NCI-H2227 treated with DMSO at 0.1 percent for 48 hours (cell line): ENCODE results near the gene GATAD2B.

Source experiments
- DNase-seq: peaks from one replicate; lab custom pipeline; 2025; lab: John Stamatoyannopoulos, UW

The GATAD2B gene

DNA sequence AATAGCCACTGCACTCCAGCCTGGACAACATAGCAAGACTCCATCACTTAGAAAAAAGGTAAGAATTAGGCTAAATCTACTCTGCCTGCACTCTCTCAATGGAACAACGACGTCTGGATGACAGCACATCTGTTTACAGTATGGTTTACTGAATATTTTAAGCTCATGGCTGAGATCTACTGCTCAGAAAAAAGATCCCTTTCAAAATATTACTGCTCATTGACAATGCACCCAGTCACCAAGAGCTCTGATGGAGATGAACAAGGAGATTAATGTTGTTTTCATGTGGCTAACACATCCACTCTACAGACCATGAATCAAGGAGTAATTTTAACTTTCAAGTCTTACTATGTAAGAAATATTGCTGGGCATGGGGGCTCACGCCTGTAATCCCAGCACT, 89.6 kb downstream of the GATAD2B start:
- no peak for DNase-seq

DNA sequence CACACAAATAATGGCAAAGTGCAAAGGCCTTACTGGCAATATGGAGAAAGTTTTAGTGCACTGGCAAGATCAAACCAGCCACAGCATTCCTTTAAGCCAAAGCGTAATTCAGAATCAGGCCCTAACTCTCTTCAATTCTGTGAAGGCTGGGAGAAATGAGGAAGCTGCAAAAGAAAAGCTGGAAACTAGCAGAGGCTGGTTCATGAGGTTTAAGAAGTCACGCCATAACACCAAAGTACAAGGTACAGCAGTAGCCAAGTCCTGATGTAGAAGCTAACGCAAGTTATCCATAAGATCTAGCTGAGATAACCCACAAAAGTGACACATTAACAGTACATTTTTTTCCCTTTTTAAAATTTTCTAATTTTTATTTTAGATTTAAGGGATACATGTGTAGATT, 90.5 kb downstream of the GATAD2B start:
- no peak for DNase-seq

DNA sequence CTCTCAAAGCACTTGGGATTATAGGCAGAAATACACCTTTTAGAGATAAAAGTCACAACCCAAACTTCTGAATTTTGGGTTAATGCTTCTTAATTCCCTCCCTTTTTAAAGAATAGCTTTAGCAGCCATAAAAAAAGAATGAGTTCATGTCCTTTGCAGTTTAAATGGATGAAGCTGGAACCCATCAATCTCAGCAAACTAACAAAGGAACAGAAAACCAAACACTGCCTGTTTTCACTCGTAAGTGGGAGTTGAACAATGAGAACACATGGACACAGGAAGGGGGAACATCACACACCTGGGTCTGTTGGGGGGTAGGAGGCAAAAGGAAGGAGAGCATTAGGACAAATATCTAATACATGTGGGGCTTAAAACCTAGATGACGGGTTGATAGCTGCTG, 91.7 kb downstream of the GATAD2B start:
- DNase-seq, result no peak

DNA sequence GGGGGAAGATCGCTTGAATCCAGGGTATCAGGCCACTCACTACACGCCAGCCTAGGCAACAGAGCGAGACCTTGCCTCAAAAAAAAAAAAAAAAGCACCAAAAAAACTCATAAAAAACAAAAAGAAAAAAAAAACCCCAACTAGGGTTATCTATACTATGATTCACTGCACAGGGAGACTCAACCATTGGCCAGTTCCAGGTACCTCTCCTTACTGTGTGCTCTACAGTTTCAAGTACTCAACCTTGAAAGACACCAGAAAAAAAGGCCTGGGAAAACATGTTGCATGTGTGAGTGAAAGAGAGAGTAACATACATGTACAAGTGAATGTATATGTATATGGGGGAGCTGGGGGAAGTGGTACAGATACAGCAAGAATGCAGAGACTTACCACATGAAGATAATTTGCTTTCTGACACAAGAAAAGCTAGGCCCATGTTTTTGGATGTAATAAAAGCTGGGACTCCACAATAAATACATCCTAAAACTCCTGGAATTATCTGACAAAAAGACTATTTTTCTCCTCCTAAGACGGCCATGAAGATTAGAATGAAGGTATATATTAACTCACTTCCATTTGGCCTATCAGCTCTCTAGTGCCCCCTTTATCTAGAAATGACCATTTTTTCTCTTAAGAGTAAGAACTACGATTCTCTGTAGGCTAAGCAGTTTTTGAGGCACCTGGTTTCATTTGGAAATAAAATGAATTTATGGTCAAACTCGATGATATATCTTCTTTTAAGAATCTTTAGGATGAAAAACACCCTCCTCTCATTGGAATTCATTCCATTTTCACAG, 95.4 kb downstream of the GATAD2B start:
- no peak for DNase-seq

DNA sequence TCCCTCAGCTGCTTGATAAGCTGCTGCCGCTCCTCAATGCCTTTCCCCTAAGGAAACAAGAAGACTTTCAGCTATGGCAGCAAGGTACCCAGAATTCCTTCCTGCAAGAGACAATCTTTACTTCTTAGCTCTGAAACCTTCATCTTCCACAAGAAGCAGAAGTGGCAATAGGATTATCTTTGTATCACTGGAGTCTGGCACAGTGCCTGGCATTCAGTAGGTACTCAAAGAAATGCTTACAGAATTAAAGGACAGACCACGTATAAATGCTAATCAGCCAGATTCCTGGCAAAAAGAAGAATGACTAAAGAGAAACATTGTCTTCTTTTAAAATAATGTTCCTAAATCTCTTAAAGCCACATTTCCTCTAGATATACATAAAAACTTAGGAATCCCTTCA, 103.9 kb downstream of the GATAD2B start:
- no peak for DNase-seq

DNA sequence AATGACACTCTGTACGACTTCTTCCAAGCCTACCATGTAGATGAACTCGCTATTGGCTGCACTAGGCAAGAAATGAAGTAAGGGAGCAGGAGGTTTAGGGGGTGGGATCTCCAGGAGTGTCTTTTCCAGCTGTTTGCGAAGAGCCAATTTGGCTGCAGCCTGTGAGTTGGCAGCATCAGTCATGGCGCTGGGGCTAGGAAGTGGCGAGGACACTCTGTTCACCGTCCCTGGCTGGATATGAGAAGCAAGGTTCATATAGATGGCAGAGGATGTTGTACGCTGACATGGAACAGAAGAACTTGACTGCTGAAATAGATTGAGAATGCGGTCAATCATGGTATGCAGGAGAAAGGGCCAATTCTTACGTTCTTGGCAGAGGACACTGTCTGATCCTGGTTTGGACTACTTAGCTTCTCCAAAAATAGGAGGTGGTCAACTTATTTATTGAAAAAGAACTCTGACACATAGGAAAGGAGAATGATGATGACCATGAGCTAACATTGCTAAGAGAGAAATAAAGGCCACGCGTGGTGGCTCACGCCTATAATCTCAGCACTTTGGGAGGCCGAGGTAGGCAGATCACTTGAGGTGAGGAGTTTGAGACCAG, 106.4 kb downstream of the GATAD2B start:
- no peak for DNase-seq

DNA sequence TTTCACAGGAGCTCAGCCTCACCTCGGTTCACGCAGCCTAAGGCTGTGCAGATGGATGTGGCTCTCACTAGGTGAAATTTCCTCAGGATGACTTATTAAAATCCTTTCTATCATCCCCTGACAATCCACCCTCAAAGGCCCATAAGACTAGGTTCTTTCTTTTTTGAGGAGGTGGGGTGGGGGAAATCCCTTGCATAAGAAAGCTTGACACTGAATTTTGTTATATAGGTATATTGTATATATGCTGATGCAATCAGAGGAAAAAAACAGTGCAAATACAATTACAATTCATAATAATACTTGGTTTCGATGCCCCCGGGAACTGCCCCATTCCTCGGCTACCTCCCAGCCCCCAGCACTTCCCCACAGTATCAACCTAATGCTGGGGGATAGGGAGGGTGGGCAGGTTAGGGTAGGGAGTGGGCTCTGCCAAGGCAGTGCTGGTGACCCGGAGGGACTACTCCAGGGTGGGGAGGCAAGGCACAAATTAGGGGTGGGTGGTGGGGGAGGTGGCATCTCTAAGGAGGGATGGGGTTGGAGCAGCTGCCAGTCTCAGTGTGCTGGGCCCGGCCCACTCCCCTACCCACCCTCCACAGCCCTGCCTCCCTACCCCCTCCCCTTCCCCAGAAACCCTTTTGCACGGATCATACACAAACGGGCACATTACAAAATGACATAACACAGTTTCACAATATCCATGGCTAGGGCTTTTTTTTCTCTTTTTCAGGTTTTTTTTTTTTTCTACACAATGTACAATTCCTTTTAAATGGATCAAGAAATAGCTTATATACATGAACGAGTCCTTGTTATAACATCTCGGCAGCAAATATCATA, 116.7 kb downstream of the GATAD2B start:
- DNase-seq, result no peak

DNA sequence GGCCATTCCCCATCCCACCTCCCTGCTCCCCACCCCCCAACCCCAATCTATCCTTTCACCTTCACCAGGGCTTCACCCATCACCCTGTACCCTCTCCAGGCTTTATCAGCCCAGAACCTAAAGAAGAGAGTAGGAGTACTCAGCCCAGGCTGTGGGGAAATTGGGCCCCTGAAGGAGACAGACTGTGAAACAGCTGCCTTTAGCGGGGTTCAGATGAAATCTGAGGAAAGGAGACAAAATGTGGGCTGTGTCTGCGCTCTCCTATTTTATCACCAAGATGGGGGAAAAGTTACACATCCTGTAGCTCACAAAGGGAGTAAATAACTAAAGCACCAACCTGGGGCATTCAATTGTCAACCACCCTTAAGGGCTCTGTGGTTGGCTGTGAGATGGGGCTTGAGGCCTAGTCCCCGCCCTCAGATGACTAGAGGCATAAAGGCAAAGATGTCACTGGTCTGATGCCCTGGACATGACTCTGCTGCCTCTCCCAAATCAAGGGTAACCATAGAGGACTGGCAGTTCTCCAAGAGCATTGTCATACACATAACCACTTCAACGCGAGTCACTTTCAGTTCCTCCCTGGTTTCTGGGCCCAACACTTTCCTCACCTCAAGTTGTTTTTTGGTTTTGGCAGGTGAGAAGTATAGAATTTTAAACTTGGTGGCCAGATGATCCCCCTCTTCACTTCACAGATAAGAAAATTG, 117.6 kb downstream of the GATAD2B start:
- DNase-seq, result no peak

DNA sequence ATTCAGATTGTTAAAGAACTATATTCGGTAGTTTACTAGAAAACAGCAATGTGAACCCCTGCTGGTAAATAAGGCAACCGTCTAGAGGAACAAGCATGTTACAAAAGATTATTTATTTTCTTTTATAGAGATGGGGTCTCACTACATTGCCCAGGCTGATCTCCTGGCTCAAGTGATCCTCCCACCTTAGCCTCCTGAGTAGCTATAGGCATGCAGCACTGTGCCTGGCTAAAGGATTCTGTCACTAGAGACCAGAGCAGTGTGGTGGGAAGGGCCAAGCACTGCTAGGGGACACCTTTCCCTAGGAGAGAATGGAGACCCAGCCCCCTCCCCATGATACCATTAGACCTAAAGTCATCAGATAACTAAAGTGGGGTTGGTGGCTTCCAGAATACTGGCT, 118.7 kb downstream of the GATAD2B start:
- DNase-seq, result no peak

DNA sequence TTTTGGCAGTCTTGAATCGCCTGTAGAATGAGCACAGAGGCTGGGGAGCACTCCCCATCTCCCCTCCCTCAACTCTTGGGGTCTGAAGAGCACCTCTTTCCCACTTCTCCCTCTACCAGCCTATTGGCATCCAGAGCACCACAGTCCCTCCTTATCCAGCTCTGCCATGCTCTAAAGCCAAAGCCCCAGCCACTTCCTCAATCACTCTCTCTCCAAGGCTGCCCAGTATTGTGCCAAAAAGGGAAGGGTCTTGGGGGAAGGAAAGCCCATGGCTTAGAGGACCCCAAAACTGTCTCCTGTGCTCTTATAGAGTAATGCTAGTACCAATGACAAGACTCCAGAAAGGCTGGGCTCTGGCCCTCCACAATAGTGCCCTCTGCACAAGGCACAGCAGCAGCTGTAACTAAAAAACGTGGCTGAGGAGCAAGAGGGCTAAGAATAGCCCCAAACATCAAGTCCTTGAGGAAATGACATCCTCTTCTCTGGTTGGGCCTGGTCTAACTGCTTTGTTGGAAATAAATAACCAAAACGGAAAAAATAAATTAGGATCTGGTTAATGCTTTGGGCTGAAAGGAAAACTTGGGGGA, 119.2 kb downstream of the GATAD2B start:
- DNase-seq, result no peak

DNA sequence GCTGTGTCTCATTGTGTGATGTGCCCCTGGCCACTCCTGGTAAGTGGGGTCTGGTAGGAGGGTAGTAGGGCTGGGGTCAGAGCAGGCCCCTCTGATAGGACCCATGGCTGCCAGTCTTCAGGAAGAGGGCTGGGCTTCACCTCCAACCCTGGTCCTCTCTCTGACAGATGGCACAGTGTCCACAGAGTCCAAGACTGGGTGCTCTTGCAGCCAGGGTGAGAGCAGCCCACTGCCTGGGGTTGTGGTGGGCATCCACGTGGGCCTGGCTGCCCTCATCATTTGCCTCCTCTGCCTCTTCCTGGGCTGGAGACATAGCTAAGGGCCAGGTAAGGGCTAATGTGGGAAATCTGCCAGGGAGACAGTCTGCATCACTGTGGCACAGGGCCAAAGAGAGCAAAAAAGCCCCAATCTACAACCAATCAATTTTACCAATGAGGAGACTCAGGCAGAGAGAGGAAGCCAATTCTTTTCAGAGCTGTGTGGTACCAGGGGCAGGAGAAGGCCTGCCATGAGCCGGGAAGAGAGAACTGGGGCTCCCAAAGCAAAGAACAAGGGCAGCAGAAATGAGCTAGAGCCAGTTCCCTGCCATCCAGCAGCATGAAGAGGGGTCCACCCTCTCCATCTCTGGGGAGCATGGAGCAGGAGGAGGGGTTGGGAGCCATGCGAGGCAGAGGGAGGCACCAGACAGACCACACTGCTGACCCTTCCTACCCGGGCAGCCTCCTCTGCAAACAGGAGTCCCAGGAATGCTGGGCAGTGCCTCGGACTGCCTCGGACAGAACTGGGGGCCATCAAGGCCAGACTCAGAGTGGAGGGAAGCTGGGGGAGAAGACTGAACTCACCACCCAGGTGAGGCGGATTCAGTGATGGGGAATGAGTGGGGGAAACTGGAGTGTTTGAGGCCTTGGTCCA, 120.7 kb downstream of the GATAD2B start:
- DNase-seq, result no peak

DNA sequence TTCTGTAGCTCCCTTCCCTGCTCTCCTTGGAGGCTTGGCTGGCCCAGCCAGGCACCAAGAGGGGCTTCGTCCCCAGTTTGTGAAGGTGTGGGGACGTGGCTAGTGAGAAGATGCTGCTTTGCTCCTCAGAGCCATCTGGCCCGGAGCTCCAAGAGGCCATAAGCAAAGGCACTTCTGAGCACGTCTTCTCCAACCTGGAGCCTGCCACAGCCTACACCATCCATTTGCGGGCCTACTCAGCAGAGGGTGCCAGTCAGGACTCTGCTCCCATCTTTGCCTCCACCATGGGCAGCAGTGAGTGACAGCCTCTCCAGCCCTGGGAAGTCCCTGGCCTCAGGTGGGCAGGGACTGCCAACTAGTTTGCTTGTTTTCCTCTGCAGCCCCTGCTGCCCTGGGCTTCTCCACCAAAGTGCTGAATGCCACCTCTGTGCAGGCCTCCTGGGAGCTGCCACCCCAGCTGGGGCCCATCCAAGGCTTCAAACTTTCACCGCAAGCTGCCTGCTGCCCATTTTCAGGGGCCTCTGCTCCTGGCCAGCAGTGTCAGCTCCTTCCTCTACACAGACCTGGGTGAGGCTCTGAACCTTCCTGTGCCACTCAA, 121.6 kb downstream of the GATAD2B start:
- no peak for DNase-seq

DNA sequence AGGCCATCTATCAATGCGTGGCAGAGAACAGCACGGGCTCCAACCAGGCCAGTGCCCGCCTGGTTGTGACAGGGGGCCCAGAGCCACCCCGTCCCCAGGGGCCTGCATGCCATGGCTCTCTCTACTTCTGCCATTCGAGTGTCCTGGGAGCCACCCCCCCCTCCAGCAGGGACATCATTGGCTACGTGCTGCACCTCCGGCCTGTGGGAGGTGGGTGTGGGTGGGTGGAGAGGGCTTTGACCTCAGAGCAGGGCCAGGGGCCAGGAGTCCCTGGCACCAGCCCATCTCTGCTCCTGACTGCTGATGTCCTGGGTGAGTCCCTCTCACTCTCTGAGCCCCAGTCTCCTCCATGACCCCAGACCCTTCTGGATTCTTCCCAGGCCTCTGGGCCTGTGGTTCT, 122.3 kb downstream of the GATAD2B start:
- DNase-seq, result no peak

DNA sequence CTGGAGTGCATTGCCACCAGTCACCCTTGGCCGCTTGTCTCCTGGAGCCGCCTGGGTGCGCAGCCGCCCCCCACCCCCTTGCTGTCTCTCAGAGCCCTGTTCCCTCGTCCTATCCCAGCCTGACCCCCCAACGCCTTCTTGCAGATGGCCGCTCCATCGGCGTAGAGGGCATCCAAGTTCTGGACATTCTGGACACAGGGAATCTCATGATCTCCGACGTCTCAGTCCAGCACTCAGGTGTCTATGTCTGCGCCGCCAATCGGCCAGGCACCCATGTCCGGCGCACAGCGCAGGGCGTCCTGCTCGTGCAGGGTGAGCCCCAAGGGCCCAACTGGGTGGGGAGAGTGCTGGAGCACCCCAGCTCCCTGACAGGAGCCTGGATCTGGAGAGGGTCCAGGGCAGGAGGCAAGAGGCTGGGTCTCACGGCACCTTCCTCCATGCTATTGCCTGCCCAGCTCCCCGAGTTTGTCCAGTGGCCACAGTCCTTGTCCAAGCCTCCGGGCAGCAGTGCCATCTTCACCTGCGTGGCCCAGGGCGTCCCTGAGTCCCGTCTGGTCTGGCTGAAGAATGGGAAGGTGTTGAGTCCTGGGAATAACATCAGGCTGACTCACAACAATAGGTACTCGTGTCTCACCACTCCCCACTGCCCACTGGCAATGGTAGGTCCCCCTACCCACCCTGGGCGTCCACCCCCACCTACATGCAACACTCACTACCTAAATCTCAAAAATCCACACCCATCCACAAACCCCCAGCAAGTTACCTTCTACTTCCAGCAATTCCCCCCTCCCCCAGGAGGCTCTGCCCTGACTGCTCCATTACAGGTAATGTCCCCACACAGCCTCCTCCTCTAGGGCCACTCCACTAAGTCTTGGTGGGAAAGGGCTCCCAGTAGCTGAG, 123.0 kb downstream of the GATAD2B start:
- DNase-seq, result no peak

DNA sequence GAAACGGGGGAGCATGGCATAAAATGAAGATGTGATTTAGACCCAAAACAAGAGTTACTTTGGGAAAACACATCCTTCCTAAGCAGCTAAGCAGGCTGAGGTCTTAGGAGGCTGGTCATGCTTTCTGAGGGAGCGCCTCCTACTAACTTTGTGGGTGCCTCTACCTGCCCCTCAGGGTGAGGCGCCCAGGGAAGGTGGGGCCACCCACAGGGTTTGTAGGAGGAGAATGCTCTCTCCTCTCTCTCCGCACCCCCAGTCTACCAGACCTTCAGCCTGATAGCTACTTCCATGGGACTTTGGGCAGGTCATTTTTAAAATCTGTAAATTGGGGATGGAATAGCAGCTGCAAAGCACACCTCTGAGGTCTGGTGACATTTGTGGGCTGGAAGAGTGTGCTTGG, 123.8 kb downstream of the GATAD2B start:
- DNase-seq, result no peak

DNA sequence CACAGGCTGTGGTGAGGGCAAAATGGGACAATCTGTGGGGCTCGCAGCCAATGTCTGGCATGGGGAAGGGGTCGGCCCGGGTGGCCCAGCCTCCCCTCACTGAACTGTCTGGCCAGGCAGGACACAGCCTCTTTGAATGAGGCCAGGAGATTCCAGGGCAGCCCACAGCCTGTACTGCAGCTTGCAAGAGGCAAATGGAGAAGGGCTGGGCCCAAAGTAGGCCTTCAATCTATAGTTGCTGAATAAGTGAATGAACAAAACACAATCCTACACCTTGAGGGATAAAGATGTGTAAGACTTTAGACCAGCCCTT, 124.3 kb downstream of the GATAD2B start:
- no peak for DNase-seq

DNA sequence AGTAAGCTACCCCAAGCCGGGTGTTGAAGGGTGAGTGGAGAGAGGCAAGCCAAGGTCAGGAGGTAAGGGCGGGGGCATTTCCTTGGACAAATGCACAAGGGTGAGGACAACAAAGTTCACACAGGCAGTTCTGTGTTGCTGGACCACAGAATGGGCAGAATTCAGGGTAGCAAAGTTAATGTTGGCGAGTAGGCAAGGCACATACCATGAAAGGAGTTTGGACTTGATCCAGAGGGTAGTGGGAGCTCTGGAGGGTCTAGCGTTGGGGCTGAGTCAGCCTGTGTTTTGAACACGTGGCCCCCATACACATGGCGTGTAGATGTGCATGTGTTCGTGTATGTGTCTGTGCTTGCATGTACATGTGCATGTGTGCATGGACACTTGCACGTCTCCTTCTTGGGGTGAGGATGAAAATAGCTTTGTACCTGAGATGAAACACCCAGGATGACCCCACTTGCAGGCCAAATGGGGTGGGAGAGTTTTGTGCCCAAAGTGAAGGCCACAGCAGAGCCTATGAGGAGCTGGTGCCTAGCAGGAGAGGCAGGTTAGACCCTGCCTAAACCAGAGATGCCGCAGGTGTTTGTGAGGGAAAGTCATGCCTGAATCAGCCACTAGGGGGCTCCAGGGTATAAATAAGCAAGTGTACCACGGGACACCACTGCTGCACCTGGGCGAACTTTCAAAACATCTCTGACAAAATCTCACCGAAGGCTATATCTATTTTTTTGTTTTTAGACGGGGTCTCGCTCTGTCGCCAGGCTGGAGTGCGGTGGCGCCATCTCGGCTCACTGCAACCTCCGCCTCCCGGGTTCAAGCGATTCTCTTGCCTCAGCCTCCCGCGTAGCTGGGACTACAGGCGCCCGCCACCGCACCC, 125.7 kb downstream of the GATAD2B start:
- DNase-seq, result no peak

DNA sequence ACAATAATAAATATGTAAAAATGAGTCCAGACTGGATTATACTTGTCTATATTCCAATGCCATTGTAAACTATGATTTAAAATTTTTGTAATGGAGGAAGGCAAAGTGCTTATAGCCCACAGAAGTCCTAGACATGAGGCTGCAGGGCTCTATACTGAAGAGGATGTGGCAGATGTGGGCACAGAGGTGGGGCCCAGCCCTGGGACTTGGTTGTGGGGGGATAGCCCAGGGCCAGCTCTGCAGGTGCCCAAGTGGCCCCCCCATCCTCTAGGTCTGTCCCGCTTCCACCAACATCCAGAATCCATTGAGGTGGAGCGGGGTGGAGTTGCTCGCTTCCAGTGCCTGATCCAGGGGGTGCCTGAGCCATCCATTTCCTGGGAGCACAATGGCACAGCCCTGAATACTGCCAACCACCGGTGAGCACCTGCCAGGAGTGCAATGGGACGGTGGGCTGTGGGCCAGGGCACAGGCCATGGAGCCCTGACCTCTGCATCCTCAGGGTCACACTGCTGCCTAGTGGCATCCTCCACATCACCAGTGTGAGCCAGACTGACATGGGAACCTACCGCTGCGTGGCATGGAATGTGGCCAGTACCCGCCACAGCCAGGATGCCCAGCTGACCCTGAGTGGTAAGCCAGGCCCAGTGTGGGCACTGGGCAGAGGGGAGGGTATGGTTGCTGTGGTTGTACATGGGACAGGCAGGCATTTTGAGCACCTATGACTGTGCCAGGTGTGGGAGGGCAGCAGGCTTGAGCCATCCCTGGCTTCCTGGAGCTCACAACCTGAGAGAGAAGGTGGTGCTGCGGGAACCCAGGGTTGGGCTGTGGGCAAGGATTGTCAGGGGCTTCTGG, 126.6 kb downstream of the GATAD2B start:
- DNase-seq, result no peak
